Activated CD4-positive, alpha-beta T cell treated with anti-CD3 and anti-CD28 coated beads for 36 hours (primary cell): ENCODE measurements around the gene HDGF. TPM values are rescaled to one million over a fixed set of nuclear protein-coding genes. Genes with fewer than 3 reads are reported as not detected.

Experiments
- ATAC-seq: fragments of 200-7000 bp; cut with Tn5 transposase; one replicate; pipeline ENCODE4 v1.10.0; 2021; ENCODE audit warnings: mild to moderate bottlenecking, moderate library complexity
- CTCF ChIA-PET: fragments of 350-600 bp; sonication (Branson Sonifier 250); formaldehyde crosslinking; loops from one replicate; lab custom pipeline; 2021; ENCODE audit warnings: antibody characterized with exemption; lab: Charles Lee
- POLR2A ChIA-PET: fragments of 350-600 bp; sonication (Branson Sonifier 250); formaldehyde crosslinking; loops from one replicate; lab custom pipeline; 2021; ENCODE audit warnings: antibody characterized with exemption, inconsistent platforms; lab: Charles Lee
- DNase-seq: peaks from one replicate; pipeline ENCODE4 v3.0.0-alpha.2; 2020
- H3K27ac Mint-ChIP-seq: one replicate; pipeline ENCODE4 v1.8.0; 2021; ENCODE audit warnings: mixed read lengths
- H3K27me3 Mint-ChIP-seq: one replicate; pipeline ENCODE4 v1.8.0; 2021; ENCODE audit warnings: mixed read lengths
- H3K36me3 Mint-ChIP-seq: one replicate; pipeline ENCODE4 v1.8.0; 2021; ENCODE audit warnings: low read depth, mixed read lengths
- H3K4me1 Mint-ChIP-seq: one replicate; pipeline ENCODE4 v1.8.0; 2021; ENCODE audit warnings: mixed read lengths
- H3K4me3 Mint-ChIP-seq: one replicate; pipeline ENCODE4 v1.8.0; 2021; ENCODE audit warnings: mild to moderate bottlenecking, moderate library complexity, mixed read lengths
- H3K9me3 Mint-ChIP-seq: one replicate; pipeline ENCODE4 v1.8.0; 2021; ENCODE audit warnings: low read depth, mixed read lengths
- intact Hi-C, 2 experiments: fragments of 100-400 bp; cut with DNase I in 1 of 2; cut with micrococcal nuclease in 1 of 2; formaldehyde crosslinking; loops; one replicate each; pipeline versions ENCODE4 v1.14.2 to v1.15.1; 2022 to 2024; cut with DNase I, micrococcal nuclease
- total RNA-seq, 2 experiments: library from RNA; stranded (reverse); gene quantifications; one replicate each; pipeline ENCODE4 v1.2.3, GENCODE V29; 2021

Gene HDGF
- total RNA-seq, 2 experiments from 2014 or later, result 312 to 358 TPM

DNA sequence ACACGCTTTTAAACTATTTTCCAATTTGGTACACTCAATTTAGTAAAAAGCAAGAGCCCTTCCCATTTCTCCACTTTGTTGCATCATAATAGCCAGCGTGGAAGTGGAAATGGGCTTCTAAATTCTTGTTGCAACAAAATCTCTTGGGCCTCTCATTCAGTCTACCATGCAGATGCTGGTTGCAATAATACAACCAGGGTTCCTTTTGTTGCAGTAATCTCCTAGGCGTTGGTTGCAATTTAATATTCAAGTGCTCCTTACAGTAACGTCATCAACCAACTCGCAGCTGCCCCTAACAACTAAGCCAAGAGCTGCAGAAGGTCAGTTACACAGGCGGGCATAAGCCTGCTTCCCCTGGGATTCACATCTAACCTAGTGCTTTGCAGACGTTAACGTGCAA, 2.7 kb upstream of the HDGF start:
- intact Hi-C loops, result no loop called here
- H3K36me3 Mint-ChIP-seq, result peaks cover 17% of the 10 kb centered on the region
- no peaks in the 10 kb centered on the region for H3K27me3 Mint-ChIP-seq
- ChIA-PET POLR2A (no interaction called here), CTCF (interaction anchor here (6.3 kb wide), 1 partner anchor 27 kb away, joined by 79 read pairs; the partner anchor contains the start of genes ISG20L2 and METTL25B)
- no peak overlapping the region for H3K27ac Mint-ChIP-seq
- no peaks in the 10 kb centered on the region for H3K9me3 Mint-ChIP-seq
- DNase-seq, result no peak
- peaks cover 12% of the 10 kb centered on the region for H3K4me1 Mint-ChIP-seq
- ATAC-seq, result no peak
- no peak overlapping the region for H3K4me3 Mint-ChIP-seq

DNA sequence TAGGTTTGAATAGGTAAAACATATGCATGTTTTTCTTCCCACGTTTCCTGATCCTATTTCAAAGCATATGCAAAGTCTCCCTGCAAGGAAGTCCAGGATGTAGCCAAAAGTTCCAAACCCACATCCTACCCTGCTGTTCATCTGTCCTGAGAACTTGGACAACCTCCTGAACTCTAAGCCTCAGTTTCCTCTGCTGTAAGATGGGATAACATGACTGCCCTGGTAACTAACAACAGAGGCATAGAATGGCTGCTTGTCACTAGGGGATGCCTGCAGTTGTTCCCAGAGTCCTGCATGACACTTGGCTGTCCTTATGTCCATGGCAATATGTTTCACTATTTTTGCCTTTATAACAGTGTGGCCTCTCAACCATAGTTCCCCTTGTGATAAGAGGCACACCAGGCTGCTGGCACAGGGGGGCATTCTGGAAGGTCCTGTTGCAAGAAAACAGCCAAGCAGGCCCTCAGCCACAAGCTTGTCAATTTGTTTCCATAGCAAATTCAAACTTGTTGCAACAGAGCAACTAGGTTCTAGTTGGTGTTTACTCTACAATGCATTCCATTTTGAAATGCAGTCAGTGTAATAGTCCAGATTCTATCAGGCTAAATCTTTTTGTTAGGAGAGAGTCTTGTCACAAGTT, 1.5 kb upstream of the HDGF start:
- DNase-seq (no peak), ATAC-seq (no peak)
- intact Hi-C loops, result no loop called here
- Mint-ChIP-seq H3K27ac (peak overlapping the region; percentile 80), H3K9me3 (no peaks in the 10 kb centered on the region), H3K27me3 (no peaks in the 10 kb centered on the region), H3K36me3 (peaks cover 28% of the 10 kb centered on the region), H3K4me3 (peak overlapping the region; percentile 98), H3K4me1 (peaks cover 25% of the 10 kb centered on the region)
- CTCF ChIA-PET, result interaction anchor here (0.6 to 6.3 kb wide), 12 partner anchors 9 to 152 kb away, joined by 3 to 79 read pairs (median 4); partner anchors contain the start of genes ISG20L2, METTL25B, MRPL24 and PRCC
- POLR2A ChIA-PET, result interaction anchor here (0.7 to 2.8 kb wide), 5 partner anchors 9 to 332 kb away, joined by 3 to 26 read pairs (median 20); partner anchors contain the start of genes ISG20L2, METTL25B, MRPL24 and PRCC

DNA sequence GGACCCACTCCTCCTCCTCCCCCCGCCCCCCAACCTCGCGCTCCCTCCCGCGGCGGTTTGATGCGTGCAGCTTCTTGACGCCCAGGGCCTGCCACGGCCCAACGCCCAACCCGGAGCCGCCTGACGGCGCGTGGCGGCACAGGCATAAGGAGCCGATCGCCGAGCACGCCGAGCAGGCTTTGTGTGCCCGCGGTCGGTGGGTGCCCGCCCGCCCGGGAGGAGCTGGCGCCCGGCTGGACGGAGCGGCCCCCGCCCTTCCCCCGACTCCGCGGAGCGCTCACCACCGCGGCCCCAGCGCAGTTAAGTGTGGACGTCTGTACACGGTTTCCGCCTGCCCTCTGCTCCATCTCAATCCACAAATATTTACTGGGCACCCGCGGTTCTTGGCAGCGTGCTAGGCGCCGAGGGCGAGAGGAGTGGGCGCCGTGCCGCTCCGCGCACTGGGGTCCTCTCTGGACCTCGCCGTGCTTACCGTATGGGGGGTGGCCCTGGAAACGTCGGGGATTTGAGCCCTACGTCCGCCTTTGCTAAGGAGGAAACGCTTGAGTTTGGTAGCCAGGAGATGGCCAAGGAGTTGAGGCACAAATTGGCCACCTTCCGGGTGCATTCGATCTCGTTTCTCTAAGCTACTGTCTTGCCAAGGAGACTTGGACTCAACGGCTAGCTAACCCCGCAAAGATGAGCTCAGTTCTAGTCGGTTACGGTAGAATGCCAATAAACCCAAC, 444 bp upstream of the HDGF start:
- ATAC-seq (peak; percentile 81), DNase-seq (peak; percentile 99)
- ChIA-PET POLR2A (interaction anchor here (0.7 to 2.8 kb wide), 11 partner anchors 8 to 331 kb away, joined by 3 to 26 read pairs (median 3); partner anchors contain the start of genes ISG20L2, METTL25B, MRPL24 and PRCC), CTCF (interaction anchor here (0.6 to 6.3 kb wide), 12 partner anchors 10 to 151 kb away, joined by 3 to 79 read pairs (median 4); partner anchors contain the start of genes CRABP2, ISG20L2, METTL25B and MRPL24)
- H3K4me1 Mint-ChIP-seq, result peaks cover 33% of the 10 kb centered on the region
- H3K9me3 Mint-ChIP-seq, result no peaks in the 10 kb centered on the region
- intact Hi-C loops, result loop anchor here (1.0 kb wide), 5 partner anchors 11 to 251 kb away; partner anchors contain the start of genes MRPL24 (in 2 of the 2), PRCC (in 2 of the 2), ISG20L2 (in 1 of the 2) and METTL25B (in 1 of the 2)
- peak overlapping the region; percentile 93 for H3K27ac Mint-ChIP-seq
- H3K4me3 Mint-ChIP-seq, result peak overlapping the region; percentile 98
- H3K27me3 Mint-ChIP-seq, result no peaks in the 10 kb centered on the region
- H3K36me3 Mint-ChIP-seq, result peaks cover 33% of the 10 kb centered on the region

DNA sequence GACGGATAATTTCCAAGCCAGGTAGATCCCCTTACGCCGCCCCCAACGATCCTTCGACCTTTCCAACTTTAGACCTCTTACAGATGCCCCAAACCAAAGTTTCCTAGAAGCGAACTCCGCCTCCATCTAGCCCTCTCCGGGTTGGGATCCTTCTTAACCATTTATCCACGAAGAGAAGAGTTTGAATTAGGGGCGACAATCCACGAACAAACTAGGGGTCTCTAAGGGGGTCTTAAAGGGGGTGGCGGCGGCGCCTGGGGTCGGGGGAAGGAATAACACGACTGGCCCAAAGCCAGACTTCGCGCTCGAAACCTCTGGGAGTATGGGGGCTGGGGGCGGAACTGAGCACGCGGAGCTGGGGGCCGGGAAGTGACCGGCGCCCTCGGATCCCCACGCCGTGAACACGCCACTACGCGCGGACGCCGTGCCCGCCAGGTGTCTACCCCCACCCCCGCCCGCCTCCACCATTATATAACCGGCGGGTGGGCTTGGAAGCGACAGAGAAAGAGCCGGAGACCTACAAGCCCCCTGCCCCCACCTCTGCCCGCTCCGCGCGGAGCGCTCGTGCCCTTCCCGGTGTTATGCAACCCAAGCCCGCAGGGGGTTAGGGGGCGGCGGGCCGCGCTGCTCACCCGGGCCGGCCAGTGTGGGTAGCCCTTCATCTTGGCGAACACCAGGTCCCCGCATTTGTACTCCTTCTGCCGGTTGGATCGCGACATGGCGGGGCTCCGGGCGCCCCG, 594 bp downstream of the HDGF start:
- CTCF ChIA-PET, result interaction anchor here (1.0 to 6.3 kb wide), 5 partner anchors 9 to 45 kb away, joined by 3 to 79 read pairs (median 16); partner anchors contain the start of genes CRABP2, ISG20L2, METTL25B and MRPL24

DNA sequence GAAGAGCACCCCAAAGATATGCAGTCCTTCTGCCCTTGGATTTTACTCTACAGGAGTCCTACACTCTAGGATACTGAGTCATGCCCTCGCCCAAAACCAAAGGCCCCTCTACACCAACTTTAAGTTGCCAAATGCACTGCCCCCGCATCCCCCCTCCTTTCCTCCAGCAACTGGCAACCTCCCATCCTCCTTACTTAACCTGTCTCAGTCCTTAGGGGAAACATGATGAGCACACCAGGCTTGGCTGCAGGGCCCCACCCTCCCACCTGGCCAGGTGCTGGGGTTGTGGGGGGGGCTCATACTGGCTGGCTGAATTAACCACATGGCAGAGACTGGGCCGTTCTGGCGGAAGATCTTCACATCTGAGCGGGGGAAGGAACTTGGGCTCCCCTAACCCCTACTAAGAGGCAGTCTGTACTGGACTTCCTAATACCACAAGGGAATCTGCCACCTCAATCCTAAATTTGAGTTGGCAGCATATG, 1.2 kb downstream of the HDGF start:
- Mint-ChIP-seq H3K27me3 (no peaks in the 10 kb centered on the region), H3K4me1 (peaks cover 44% of the 10 kb centered on the region), H3K9me3 (no peaks in the 10 kb centered on the region), H3K27ac (peak overlapping the region; percentile 96), H3K36me3 (peaks cover 41% of the 10 kb centered on the region), H3K4me3 (peak overlapping the region; percentile 98)
- DNase-seq (peak; percentile 71), ATAC-seq (peak; percentile 23)
- ChIA-PET POLR2A (interaction anchor here (0.6 to 2.8 kb wide), 4 partner anchors 9 to 34 kb away, joined by 3 to 24 read pairs (median 12); partner anchors contain the start of genes MRPL24 and PRCC), CTCF (interaction anchor here (0.7 to 2.8 kb wide), 3 partner anchors 8 to 23 kb away, joined by 3 to 19 read pairs (median 4); partner anchors contain the start of gene MRPL24)
- intact Hi-C loops, result loop anchor here in 1 of 2 experiments (1.0 kb wide), 1 partner anchor 22 kb away; the partner anchor contains the start of genes ISG20L2 and METTL25B

More for the DNA sequence above, 594 bp downstream of the HDGF start:
- POLR2A ChIA-PET, result interaction anchor here (0.6 to 2.8 kb wide), 8 partner anchors 8 to 34 kb away, joined by 3 to 26 read pairs (median 4); partner anchors contain the start of genes ISG20L2, METTL25B, MRPL24 and PRCC
- H3K27ac Mint-ChIP-seq, result peak overlapping the region; percentile 96
- peaks cover 44% of the 10 kb centered on the region for H3K4me1 Mint-ChIP-seq
- ATAC-seq (peak; percentile 6), DNase-seq (peak; percentile 61)
- peak overlapping the region; percentile 98 for H3K4me3 Mint-ChIP-seq
- intact Hi-C loops, result loop anchor here (1.0 kb wide), 5 partner anchors 10 to 250 kb away; partner anchors contain the start of genes ISG20L2 (in 2 of the 2), METTL25B (in 2 of the 2), MRPL24 (in 2 of the 2) and PRCC (in 2 of the 2)
- peaks cover 35% of the 10 kb centered on the region for H3K36me3 Mint-ChIP-seq
- no peaks in the 10 kb centered on the region for H3K9me3 Mint-ChIP-seq
- H3K27me3 Mint-ChIP-seq, result no peaks in the 10 kb centered on the region

DNA sequence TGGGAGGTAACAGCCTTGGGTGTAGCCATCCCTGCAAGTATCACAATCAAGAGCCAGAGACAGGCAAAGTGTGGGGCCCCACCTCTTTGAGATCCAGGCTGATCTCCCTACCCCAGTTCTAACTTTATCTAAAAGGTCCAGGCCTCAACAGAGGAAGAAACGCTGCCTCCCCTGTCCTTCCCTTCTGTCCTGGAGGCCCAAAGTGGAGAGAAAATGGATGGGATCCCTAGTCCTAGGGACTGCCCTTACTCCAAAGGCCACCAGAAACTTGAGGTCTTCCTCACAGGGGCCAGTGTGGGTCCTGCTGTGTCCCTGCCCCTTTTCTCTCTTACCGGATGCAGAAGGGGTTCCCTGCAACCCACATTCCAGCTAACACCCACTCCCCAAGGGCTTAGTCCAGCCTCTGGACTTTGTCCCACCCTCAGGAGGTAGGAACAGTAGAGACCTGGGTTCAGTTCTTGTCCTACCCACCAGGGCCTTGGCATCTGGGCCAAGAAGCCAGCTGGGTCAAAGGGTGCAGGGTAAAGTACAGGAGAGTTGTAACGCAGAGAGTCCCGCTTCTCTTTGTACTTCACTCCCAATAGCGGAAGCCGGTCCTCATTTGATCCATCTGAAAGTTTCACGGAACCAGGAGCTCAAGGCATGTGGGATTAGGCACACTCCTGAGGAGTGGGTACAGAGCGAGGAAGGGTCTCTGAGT, 1.9 kb downstream of the HDGF start:
- CTCF ChIA-PET, result interaction anchor here (0.7 to 1.0 kb wide), 2 partner anchors 12 to 23 kb away, joined by 3 to 4 read pairs; no protein-coding TSS in a partner anchor
- POLR2A ChIA-PET, result interaction anchor here (0.9 kb wide), 1 partner anchor 23 kb away, joined by 3 read pairs; no protein-coding TSS in a partner anchor
- Mint-ChIP-seq H3K27ac (peak overlapping the region; percentile 96), H3K4me3 (peak overlapping the region; percentile 98), H3K36me3 (peaks cover 47% of the 10 kb centered on the region), H3K27me3 (no peaks in the 10 kb centered on the region), H3K4me1 (peaks cover 48% of the 10 kb centered on the region), H3K9me3 (no peaks in the 10 kb centered on the region)
- no peak for ATAC-seq
- intact Hi-C loops, result loop anchor here (1.0 to 10.0 kb wide), 2 partner anchors 21 to 895 kb away; partner anchors contain the start of genes GON4L (in 1 of the 2), ISG20L2 (in 1 of the 2), METTL25B (in 1 of the 2) and SYT11 (in 1 of the 2)
- DNase-seq, result no peak

DNA sequence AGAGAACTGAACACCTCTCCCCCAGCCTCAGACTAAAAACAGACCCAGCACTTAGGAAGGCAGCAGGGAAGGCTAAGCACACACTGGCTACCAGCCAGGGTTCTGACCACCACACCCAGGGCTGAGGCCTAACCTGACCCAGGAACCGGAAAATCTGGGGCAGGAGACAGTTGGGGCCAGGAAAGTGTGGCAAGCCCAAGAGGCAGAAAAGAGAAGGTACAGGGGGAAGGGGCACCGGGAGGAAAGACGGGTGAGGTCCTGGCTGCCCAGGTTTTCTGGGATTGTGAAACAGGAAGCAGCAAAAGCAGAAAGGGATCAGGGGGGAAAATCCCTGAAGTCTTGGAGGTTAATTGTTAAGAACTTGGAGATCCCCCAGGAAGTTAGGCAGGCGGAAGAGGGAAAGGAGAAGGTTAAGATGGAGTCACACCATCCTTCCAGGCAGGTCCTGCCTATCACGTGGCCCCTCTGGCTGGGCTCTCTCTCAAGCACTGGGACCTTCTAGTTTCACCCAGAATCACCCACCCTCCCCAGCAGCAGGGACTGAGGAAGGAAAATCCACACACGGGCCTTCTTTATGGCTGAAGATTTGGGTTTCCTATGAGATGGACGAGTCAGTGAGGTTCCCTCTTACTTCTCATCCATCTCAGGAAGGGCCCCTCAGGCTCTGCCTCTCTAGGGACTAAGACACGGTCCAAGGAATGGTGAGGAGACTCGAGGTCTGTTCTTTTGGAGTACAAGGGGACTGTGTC, 2.6 kb downstream of the HDGF start:
- ATAC-seq, result no peak
- peaks cover 51% of the 10 kb centered on the region for H3K4me1 Mint-ChIP-seq
- H3K36me3 Mint-ChIP-seq, result peaks cover 52% of the 10 kb centered on the region
- peak overlapping the region; percentile 96 for H3K27ac Mint-ChIP-seq
- peak; percentile 46 for DNase-seq
- no peaks in the 10 kb centered on the region for H3K9me3 Mint-ChIP-seq
- H3K4me3 Mint-ChIP-seq, result peak overlapping the region; percentile 98
- ChIA-PET CTCF (interaction anchor here (1.8 kb wide), 1 partner anchor 22 kb away, joined by 13 read pairs; no protein-coding TSS in a partner anchor), POLR2A (no interaction called here)
- no peaks in the 10 kb centered on the region for H3K27me3 Mint-ChIP-seq
- intact Hi-C loops, result loop anchor here in 1 of 2 experiments (10.0 kb wide), 1 partner anchor 894 kb away; the partner anchor contains the start of genes GON4L and SYT11

DNA sequence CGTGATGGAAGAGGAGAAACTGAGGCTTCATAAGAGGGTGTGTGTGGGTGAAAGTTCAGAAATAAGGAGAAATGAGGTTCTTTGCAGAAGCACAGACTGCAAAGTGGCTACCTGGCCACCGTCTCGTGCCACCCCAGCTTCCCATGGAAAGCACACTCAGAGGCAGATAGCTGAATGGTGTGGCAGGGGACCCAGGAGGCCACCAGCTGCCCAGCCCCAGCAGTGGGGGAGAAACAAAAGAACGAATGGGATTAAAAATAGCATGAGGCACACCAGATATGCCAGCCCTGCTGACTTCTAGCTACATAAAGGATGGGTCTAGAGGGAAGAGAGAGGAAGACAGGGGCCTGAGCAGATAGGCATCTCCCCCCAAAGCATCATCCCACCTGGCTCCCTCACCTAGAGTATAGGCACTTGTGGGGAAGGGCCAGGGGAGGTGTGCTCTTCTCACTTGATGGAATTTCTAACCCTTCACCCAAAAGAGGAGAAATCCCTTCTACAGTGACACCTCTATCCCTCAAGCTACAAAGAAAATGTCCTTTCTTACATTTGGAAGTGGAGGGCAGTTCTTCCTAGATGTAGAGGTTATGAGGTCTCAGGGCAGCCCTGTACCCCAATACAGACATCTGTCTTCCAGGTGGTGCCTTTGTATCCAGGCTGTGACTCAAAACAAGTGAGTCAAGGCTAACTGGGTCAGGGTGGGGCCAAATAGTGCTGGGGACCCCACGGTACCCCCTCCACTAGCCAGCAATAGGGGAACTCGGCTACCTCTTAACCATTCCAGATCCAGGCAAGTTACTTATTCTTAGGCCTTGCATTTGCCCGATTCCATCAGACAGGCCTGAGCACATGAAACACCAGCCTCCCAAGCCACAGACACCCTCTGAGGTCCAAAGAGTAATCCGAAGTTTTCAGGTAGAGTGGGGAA, 3.5 kb downstream of the HDGF start:
- intact Hi-C loops, result loop anchor here in 1 of 2 experiments (10.0 kb wide), 1 partner anchor 893 kb away; the partner anchor contains the start of genes GON4L and SYT11
- CTCF ChIA-PET, result interaction anchor here (0.6 to 1.8 kb wide), 5 partner anchors 18 to 388 kb away, joined by 3 to 13 read pairs (median 4); partner anchors contain the start of genes ISG20L2 and METTL25B

More for the DNA sequence above, 3.5 kb downstream of the HDGF start:
- peaks cover 51% of the 10 kb centered on the region for H3K4me1 Mint-ChIP-seq
- no peak for DNase-seq
- POLR2A ChIA-PET, result interaction anchor here (0.5 kb wide), 1 partner anchor 110 kb away, joined by 3 read pairs; no protein-coding TSS in a partner anchor
- H3K27me3 Mint-ChIP-seq, result no peaks in the 10 kb centered on the region
- H3K9me3 Mint-ChIP-seq, result no peaks in the 10 kb centered on the region
- peaks cover 59% of the 10 kb centered on the region for H3K36me3 Mint-ChIP-seq
- peak overlapping the region; percentile 98 for H3K4me3 Mint-ChIP-seq
- ATAC-seq, result no peak
- peak overlapping the region; percentile 96 for H3K27ac Mint-ChIP-seq
